Measurements from ENCODE around the gene ITGB4. TPM values are rescaled to one million over a fixed set of nuclear protein-coding genes. Genes with fewer than 3 reads are reported as not detected.

Gene ITGB4
- total and polyA plus RNA-seq, 9 of the 15 experiments (the other 6 are each of a cell fraction or from before 2014, with no cell fraction given), result 0.05 to 2.8 (median 0.76) TPM; not detected in 3

DNA sequence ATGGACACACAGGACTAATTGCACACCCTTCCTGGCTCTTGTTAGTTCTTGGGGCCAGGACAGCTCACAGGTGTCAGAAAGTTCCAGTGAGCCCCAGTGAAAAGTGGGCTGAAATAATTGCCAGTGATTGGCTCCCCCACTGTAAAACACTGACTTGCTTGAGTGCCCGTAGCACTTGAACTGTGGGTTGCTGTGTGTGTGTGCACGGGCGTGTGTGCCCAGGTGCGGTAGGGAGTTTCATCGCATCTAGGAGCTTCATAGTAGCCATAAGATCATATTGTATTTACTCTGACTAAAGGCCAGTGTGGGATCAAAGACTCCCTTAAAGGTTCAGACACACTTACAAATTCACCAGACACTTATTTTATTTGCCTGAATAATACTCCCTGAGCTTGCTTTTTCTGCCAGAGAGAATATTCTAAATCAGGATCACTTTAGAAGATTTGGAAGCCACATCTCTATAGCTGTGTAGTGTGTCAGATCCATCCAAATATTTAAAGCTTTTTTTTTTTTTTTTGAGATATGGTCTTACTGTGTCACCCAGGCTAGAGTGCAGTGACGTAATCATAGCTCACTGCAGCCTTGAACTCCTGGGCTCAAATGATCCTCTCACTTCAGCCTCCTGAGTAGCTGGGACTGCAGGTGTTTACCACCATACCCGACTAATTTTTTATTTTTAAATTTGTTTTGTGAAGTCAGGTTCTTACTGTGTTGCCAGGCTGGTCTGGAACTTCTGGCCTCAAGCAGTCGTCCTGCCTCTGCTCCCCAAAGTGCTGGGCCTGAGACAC lies 74.8 kb downstream of the ITGB4 start:
- WGBS (ENCODE audit: insufficient coverage, low coverage, missing lambda C conversion rate), result 81% methylated on average over 8 of the region's 8 CpGs
- Histone ChIP-seq H3K36me3 (ENCODE audit: control insufficient read depth, insufficient read depth, low read length) (peaks cover 60% of the 10 kb centered on the region; the same call in 2 of the 3 replicates), H3K4me2 (ENCODE audit: insufficient read depth, low read length) (no peak overlapping the region), H3K4me3 (no peak overlapping the region), H3K4me1 (replicated peaks in 1 of 2; ENCODE audit: control insufficient read depth in 2 of 2, insufficient read depth in 2 of 2, low read length in 2 of 2) (no peaks in the 10 kb centered on the region), H3K27me3 (ENCODE audit: control insufficient read depth in 2 of 2, insufficient read depth in 2 of 2, low read length in 2 of 2) (no peaks in the 10 kb centered on the region), H3K79me2 (ENCODE audit: control insufficient read depth, insufficient read depth, low read length) (peaks cover 11% of the 10 kb centered on the region; the same call in 1 of the 3 replicates), H3K9me1 (ENCODE audit: control insufficient read depth, insufficient read depth, low read length) (no peaks in the 10 kb centered on the region), H3K9ac (ENCODE audit: insufficient read depth in 1 of 2, low read depth in 2 of 2, low read length in 2 of 2) (no peak overlapping the region), H3K9me3 (replicated peaks; ENCODE audit: control insufficient read depth, insufficient read depth, low read depth, low read length) (no peaks in the 10 kb centered on the region), H2AFZ (ENCODE audit: low read depth, low read length) (no peak overlapping the region), H3K27ac (ENCODE audit: extremely low read depth, low read depth, low read length) (no peak overlapping the region), H4K20me1 (replicated peaks; ENCODE audit: control insufficient read depth, insufficient read depth, low read length) (no peaks in the 10 kb centered on the region)
- in situ Hi-C loops (cut with MboI), result no loop called here
- FAIRE-seq, result no peak
- BruUV-seq (replicated peaks), result no TSS peak
- ChIA-PET CTCF (ENCODE audit: low intra/inter-chr PET ratio) (no interaction called here), POLR2A (interaction anchor here (0.5 to 6.5 kb wide), 7 partner anchors 8 to 30 kb away, joined by 3 to 62 read pairs (median 7); partner anchors contain the start of gene UNK)
- ATAC-seq, result no peak
- intact Hi-C loops (cut with micrococcal nuclease), result no loop called here
- DNase-seq (ENCODE audit: extremely low read depth in 1 of 4, low spot score in 3 of 4), result no peak
- TF ChIP-seq SREBF2 (CRISPR knock-in tag; IDR thresholded peaks at IDR 0.05) (no peak), KLF6 (CRISPR knock-in tag; IDR thresholded peaks at IDR 0.05; ENCODE audit: borderline replicate concordance) (no peak), MTA2 (IDR thresholded peaks at IDR 0.05; ENCODE audit: low read depth) (no peak), HDAC1 (IDR thresholded peaks at IDR 0.05) (no peak), ZNF165 (CRISPR knock-in tag; IDR thresholded peaks at IDR 0.05; ENCODE audit: borderline replicate concordance) (no peak), HNRNPL (IDR thresholded peaks at IDR 0.05; ENCODE audit: low read depth, low read length) (no peak), MYBL2 (IDR thresholded peaks at IDR 0.05; ENCODE audit: low read depth) (no peak), MYBL2 (CRISPR knock-in tag; IDR thresholded peaks at IDR 0.05; ENCODE audit: borderline replicate concordance) (no peak), DDX20 (tag; IDR thresholded peaks at IDR 0.05; ENCODE audit: low read depth) (no peak), FOXA1 (IDR thresholded peaks at IDR 0.05; ENCODE audit: borderline replicate concordance) (no peak)
- TF ChIP-seq, protein P1, sequence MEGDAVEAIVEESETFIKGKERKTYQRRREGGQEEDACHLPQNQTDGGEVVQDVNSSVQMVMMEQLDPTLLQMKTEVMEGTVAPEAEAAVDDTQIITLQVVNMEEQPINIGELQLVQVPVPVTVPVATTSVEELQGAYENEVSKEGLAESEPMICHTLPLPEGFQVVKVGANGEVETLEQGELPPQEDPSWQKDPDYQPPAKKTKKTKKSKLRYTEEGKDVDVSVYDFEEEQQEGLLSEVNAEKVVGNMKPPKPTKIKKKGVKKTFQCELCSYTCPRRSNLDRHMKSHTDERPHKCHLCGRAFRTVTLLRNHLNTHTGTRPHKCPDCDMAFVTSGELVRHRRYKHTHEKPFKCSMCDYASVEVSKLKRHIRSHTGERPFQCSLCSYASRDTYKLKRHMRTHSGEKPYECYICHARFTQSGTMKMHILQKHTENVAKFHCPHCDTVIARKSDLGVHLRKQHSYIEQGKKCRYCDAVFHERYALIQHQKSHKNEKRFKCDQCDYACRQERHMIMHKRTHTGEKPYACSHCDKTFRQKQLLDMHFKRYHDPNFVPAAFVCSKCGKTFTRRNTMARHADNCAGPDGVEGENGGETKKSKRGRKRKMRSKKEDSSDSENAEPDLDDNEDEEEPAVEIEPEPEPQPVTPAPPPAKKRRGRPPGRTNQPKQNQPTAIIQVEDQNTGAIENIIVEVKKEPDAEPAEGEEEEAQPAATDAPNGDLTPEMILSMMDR (IDR thresholded peaks at IDR 0.05 in 2 of 3, conservative IDR thresholded peaks at IDR 0.05 in 1 of 3; ENCODE audit: insufficient read depth in 2 of 3, low read depth in 1 of 3, low read length in 3 of 3), result no peak
- TF ChIP-seq, protein P2, sequence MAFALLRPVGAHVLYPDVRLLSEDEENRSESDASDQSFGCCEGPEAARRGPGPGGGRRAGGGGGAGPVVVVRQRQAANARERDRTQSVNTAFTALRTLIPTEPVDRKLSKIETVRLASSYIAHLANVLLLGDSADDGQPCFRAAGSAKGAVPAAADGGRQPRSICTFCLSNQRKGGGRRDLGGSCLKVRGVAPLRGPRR (CRISPR knock-in tag; IDR thresholded peaks at IDR 0.05), result no peak
- TF ChIP-seq, protein P3, sequence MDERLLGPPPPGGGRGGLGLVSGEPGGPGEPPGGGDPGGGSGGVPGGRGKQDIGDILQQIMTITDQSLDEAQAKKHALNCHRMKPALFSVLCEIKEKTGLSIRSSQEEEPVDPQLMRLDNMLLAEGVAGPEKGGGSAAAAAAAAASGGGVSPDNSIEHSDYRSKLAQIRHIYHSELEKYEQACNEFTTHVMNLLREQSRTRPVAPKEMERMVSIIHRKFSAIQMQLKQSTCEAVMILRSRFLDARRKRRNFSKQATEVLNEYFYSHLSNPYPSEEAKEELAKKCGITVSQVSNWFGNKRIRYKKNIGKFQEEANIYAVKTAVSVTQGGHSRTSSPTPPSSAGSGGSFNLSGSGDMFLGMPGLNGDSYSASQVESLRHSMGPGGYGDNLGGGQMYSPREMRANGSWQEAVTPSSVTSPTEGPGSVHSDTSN (CRISPR knock-in tag; IDR thresholded peaks at IDR 0.05; ENCODE audit: low read depth), result no peak
- TF ChIP-seq, protein P3 (tag; conservative IDR thresholded peaks at IDR 0.05; ENCODE audit: low read depth), result no peak
- TF ChIP-seq, protein P4, sequence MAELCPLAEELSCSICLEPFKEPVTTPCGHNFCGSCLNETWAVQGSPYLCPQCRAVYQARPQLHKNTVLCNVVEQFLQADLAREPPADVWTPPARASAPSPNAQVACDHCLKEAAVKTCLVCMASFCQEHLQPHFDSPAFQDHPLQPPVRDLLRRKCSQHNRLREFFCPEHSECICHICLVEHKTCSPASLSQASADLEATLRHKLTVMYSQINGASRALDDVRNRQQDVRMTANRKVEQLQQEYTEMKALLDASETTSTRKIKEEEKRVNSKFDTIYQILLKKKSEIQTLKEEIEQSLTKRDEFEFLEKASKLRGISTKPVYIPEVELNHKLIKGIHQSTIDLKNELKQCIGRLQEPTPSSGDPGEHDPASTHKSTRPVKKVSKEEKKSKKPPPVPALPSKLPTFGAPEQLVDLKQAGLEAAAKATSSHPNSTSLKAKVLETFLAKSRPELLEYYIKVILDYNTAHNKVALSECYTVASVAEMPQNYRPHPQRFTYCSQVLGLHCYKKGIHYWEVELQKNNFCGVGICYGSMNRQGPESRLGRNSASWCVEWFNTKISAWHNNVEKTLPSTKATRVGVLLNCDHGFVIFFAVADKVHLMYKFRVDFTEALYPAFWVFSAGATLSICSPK (IDR thresholded peaks at IDR 0.05; ENCODE audit: borderline replicate concordance), result no peak

Data from K562 (cell line).